ENCODE results near the gene GZMM.

The GZMM gene

DNA sequence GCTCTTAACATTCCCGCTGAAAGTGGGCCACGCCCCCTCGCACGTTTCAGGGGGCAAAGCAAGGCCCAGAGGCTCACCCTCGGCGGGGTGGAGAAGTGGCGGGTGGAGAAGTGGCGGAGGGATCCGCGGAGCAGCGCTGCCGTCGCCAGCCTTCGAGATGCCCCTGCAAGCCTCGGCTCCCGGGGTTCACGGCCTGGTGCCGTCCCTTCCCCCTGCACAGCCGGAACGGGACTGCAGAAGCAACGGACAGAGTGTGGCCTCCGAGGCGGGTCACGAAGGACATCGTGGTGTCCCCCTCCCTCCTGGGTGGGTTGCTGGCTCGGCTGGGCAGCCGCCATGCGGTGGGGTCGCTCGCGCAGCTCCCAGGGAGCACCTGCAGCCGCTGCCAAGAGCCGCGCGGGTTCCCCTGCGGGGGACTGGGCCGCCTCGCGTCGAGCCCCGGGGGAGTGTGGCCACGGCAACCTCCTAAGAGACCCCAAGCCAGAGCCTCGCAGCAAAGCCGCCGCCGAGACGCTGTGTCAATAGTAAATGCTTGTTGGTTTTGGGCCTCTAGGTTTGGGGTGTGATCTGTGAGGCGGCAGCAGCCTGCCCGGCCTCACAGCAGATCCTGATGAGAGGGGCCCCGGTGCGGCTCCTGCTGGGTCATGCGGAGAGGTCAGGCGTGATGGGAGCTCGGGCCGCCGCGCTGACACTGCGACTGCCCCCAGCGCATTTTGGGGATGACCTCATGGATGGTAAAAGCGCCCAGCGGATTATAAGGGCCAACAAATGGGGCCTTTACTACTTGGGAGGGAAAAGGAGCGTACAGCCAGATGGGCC lies 31.1 kb upstream of the GZMM start:
- H3K4me3 ChIP-seq (ENCODE audit: low read depth, low read length), result no peak overlapping the region
- in situ Hi-C loops (cut with HindIII; ENCODE audit: low sequenced_read_pairs), result no loop called here
- TF ChIP-seq, protein P1, sequence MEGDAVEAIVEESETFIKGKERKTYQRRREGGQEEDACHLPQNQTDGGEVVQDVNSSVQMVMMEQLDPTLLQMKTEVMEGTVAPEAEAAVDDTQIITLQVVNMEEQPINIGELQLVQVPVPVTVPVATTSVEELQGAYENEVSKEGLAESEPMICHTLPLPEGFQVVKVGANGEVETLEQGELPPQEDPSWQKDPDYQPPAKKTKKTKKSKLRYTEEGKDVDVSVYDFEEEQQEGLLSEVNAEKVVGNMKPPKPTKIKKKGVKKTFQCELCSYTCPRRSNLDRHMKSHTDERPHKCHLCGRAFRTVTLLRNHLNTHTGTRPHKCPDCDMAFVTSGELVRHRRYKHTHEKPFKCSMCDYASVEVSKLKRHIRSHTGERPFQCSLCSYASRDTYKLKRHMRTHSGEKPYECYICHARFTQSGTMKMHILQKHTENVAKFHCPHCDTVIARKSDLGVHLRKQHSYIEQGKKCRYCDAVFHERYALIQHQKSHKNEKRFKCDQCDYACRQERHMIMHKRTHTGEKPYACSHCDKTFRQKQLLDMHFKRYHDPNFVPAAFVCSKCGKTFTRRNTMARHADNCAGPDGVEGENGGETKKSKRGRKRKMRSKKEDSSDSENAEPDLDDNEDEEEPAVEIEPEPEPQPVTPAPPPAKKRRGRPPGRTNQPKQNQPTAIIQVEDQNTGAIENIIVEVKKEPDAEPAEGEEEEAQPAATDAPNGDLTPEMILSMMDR (IDR thresholded peaks at IDR 0.05; ENCODE audit: low read depth, low read length), result no peak
- no peak for DNase-seq (ENCODE audit: low read depth, low spot score)

DNA sequence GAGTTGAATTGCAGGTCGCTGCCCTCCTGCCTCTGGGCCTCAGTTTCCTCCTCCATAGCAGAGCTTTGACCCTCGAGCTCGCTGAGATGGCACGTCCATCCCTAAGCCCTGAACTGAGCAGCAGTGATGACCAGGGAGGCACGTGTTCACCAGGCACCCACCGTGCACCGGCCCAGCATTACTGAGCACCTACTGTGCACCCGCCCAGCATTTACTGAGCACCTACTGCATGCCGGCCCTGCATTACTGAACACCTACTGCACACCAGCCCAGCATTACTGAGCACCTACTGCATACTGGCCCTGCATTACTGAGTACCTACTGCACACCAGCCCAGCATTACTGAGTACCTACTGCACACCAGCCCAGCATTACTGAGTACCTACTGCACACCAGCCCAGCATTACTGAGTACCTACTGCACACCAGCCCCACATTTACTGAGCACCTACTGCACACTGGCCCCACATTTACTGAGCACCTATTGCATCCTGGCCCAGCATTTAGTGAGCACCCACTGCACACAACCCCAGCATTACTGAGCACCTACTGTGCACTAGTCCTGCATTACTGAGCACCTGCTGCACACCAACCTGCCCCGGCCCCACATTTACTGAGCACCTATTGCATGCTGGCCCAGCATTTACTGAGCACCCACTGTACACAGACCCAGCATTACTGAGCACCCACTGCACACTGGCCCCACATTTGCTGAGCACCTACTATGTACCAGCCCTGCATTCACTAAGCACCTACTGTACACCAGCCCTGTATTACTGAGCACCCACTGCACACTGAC lies 30.3 kb upstream of the GZMM start:
- in situ Hi-C loops (cut with HindIII; ENCODE audit: low sequenced_read_pairs), result no loop called here
- TF ChIP-seq, protein P1 (IDR thresholded peaks at IDR 0.05; ENCODE audit: low read depth, low read length), result no peak
- DNase-seq (ENCODE audit: low read depth, low spot score), result no peak
- H3K4me3 ChIP-seq (ENCODE audit: low read depth, low read length), result no peak overlapping the region

DNA sequence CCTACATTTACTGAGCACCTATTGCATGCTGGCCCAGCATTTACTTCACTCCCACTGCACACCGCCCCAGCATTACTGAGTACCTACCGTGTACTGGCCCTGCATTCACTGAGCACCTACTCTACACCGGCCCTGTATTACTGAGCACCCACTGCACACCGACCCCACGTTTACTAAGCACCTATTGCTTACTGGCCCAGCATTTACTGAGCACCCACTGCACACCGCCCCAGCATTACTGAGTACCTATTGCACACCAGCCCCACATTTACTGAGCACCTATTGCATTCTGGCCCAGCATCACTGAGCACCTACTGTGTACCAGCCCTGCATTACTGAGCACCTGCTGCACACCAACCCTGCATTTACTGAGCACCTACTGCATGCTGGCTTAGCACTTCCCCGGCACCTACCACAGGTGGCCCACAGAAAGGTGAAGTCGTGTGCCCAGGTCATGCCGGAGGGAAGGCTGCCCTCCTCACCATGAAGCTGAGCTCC lies 29.6 kb upstream of the GZMM start:
- TF ChIP-seq, protein P1 (IDR thresholded peaks at IDR 0.05; ENCODE audit: low read depth, low read length), result no peak
- H3K4me3 ChIP-seq (ENCODE audit: low read depth, low read length), result no peak overlapping the region
- DNase-seq (ENCODE audit: low read depth, low spot score), result no peak
- in situ Hi-C loops (cut with HindIII; ENCODE audit: low sequenced_read_pairs), result no loop called here

DNA sequence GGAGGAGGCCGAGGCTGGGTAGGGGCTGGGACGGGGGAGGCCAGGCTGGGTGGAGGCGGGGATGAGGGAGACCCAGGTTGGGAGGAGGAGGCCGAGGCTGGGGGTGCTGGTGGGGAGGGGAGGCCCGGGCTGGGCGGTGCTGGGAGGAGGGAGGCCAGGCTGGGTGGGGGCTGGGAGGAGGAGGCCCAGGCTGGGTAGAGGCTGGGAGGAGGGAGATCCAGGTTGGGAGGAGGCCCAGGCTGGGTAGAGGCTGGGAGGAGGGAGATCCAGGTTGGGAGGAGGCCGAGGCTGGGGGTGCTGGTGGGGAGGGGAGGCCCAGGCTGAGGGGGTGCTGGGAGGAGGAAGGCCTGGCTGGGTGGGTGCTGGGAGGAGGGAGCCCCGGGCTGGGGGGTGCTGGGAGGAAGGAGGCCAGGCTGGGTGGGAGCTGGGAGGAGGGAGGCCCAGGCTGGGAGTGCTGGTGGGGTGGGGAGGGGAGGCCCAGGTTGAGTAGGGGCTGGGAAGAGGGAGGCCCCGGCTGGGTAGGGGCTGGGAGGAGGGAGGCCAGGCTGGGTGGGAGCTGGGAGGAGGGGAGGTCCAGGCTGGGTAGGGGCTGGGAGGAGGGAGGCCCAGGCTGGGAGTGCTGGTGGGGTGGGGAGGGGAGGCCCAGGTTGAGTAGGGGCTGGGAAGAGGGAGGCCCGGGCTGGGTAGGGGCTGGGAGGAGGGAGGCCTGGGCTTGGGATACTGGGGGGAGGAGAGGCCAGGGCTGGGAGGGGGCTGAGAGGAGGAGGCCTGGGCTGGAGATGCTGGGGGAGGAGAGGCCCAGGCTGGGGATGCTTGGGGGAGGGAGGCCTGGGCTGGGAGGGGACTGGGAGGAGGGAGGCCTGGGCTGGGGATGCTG lies 25.9 kb upstream of the GZMM start:
- in situ Hi-C loops (cut with HindIII; ENCODE audit: low sequenced_read_pairs), result no loop called here
- TF ChIP-seq, protein P1 (IDR thresholded peaks at IDR 0.05; ENCODE audit: low read depth, low read length), result no peak
- H3K4me3 ChIP-seq (ENCODE audit: low read depth, low read length), result no peak overlapping the region
- DNase-seq (ENCODE audit: low read depth, low spot score), result no peak

DNA sequence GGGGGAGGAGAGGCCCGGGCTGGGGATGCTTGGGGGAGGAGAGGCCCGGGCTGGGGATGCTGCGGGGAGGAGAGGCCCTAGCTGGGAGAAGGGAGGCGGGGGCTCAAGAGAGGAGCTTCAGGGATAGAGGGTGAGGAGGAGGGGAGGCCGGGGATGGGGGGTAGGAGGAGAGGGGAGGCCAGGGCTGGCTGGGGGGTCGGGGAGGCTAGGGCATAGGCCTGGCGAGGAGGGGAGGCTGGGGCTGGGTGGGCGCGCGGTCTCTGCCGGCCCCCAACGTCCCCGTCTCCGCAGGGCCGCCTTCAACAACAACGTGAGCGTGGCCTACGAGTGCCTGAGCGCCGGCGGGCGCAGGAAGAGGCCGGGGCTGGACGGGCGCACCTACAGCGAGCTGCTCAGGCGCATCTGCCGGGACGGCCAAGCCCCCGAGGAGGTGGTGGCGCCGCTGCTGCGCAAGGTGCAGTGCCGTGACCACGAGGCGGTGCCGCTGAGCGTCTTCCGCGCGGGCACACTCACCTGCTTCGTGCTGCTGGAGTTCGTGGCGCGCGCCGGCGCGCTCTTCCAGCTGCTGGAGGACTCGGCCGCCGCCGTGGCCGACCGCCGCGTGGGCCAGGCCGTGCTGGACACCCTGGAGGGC lies 25.1 kb upstream of the GZMM start:
- no peak overlapping the region for H3K4me3 ChIP-seq (ENCODE audit: low read depth, low read length)
- TF ChIP-seq, protein P1 (IDR thresholded peaks at IDR 0.05; ENCODE audit: low read depth, low read length), result no peak
- in situ Hi-C loops (cut with HindIII; ENCODE audit: low sequenced_read_pairs), result no loop called here
- DNase-seq (ENCODE audit: low read depth, low spot score), result no peak

All from astrocyte of the spinal cord (primary cell).